ENCODE results near the gene SNAP47.

GRCh38 chr1:227740401-227740960, 5.2 kb downstream of the SNAP47 start:
- TF ChIP-seq POLR2AphosphoS5 (IDR thresholded peaks at IDR 0.05; ENCODE audit: low read depth, low read length), result no peak
- TF ChIP-seq POLR2A (IDR thresholded peaks at IDR 0.05; ENCODE audit: low read depth, low read length), result no peak
- TF ChIP-seq TAF1 (IDR thresholded peaks at IDR 0.05; ENCODE audit: low read depth, low read length), result no peak
- TF ChIP-seq PAX5 (IDR thresholded peaks at IDR 0.05; ENCODE audit: insufficient read depth, low read length, severe bottlenecking), result no peak
- no peak for TF ChIP-seq SPI1 (IDR thresholded peaks at IDR 0.05; ENCODE audit: low read depth, low read length)
- TF ChIP-seq POU2F2 (IDR thresholded peaks at IDR 0.05; ENCODE audit: low read depth, low read length), result no peak

Measured in GM12891 (cell line).